ENCODE measurements around the gene E2F1.

Gene E2F1

DNA sequence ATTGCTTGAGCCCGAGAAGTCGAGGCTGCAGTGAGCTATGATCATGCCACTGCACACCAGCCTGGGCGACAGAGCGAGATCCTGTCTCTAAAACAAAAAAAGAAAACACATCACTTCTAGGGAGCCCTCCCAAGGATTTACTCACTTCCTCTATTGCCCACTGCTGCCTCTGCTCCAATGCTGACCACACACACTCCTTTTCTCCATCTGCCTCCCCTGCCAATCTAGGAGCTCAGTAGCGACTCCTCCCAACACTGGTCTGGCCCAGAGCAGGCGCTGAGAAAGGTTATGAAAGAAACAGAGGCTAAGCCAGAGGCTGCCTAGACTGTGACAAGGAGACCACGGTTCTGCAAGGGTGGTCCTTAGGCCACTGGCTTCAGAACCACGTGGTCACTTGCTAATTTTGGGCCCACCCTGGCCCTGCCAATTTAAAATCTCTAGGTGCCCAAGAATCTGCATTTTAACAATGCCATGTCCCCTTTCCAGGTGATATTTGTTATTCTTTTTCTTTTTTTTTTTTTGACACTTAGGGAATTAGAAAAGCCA, 1.3 kb upstream of the E2F1 start:
- no peak for DNase-seq

DNA sequence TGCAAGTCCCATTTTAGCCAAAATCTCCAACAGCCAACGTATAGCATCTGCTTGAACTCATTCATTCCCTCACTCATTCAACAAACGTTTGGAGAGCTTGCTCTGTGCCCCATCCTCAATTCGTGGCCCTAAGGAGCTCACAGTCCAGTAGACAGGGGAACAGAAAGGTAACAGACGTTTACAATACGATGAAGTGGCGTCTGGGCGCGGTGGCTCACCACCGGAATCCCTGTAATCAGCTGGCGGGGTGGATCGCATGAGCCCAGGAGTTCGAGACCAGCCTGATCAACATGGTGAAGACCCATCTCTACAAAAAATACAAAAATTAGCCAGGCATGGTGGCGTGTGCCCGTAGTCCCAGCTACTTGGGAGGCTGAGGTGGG, 790 bp upstream of the E2F1 start:
- no peak for DNase-seq

DNA sequence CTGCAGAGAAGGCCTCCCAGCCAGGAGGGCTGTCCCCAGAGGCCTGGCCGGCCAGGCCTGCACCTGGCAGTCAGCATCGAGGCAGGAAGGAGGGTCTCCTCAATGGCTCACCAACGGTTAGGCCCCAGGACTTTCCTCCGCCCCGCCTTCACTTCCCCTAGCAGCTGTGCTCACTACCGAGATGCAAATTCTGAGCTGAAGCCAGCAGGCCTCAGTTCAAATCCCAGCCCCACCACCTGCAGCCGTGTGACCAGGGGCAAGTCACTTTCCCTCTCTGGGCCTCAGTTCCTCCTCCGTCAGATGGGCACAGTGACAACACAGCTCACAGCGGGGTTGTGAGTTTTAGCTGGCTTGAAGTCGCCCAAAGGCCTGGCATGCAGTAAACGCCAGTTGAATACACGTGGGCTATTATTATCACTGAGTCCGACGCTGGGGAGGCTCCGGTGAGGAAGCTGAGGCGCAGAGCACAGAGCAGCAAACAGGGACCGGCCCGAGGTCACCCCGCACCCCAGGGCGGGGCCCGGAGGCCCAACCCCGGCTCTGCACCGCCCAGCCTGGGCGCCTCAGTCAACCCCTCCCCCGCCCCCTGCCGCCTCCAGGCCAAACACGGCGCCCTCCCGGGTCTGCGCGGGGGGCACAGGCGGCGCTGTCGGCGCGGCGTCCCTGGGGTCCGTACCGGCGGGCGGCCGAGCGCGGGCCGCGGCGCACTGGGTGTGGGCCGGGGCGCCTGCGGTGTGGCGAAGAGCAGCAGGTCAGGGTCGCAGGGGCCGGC, 671 bp downstream of the E2F1 start:
- peak; percentile 33 for DNase-seq

- DNase-seq: no peak
Measured at GRCh38 chr20:33684533-33685327, 1.5 kb downstream of the E2F1 start.

DNA sequence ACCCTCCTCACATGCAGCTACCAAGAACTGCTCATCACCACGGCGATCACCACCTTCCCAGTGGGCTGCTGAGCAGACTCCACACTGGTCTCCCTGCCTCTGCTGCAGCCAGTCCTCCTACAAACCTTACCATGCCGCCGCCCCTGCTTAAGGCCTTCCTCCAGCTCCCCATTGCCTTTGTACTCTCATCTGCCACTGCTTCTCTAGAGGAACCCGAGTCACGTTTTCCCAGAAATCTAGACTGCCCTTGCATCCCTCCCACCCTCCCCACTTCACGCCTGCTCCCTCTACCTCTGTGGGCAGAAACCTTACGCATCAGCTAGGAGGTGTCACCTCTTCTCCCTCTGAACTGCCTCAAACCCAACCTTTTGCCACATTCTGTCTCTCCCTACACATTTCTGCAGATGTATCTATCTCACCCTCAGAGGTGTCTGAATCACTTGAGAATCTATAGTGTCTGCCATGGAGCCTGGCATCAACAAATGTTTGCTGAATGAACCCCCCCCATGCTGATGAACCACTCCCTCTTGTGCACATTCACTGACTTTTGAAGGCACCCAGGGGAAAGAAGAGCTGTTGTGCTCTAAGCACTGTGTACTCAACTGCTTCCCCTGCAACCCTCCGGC, 4.3 kb downstream of the E2F1 start:
- no peak for DNase-seq

- DNase-seq: no peak
Measured at GRCh38 chr20:33681288-33681687, 4.9 kb downstream of the E2F1 start.

- DNase-seq: no peak
Measured at GRCh38 chr20:33680686-33681085, 5.5 kb downstream of the E2F1 start.

GRCh38 chr20:33679758-33680485, 6.3 kb downstream of the E2F1 start:
- DNase-seq: peak; percentile 45

DNA sequence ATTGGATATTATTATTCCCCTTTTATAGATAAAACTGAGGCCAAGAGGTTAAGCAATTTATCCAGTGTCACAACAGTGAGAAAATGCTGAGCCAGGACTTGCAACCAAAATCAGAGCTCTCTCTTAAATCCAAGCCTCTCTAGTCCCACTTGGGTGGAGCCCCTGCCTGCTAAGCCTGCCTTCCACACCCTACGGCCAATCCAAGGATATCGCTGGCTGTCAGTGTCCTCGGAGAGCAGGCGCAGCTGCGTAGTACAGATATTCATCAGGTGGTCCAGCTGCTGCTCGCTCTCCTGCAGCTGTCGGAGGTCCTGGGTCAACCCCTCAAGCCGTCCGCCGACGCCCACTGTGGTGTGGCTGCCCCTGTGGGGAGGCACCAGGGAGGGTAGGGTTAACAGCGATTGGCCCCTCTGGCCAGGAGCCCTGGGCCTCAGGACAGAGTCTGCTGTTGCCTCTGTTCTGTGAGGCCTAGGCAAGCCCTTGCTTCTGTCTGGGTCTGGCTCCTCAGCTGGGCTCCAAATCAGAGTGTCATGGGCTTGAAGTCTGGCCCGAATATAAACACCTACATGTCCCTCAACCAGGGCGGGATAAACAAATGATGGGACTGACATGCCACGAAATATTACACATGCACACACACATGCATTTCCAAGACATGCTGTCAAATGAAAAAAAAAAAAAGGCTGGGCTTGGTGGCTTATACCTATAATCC, 8.0 kb downstream of the E2F1 start:
- no peak for DNase-seq

DNA sequence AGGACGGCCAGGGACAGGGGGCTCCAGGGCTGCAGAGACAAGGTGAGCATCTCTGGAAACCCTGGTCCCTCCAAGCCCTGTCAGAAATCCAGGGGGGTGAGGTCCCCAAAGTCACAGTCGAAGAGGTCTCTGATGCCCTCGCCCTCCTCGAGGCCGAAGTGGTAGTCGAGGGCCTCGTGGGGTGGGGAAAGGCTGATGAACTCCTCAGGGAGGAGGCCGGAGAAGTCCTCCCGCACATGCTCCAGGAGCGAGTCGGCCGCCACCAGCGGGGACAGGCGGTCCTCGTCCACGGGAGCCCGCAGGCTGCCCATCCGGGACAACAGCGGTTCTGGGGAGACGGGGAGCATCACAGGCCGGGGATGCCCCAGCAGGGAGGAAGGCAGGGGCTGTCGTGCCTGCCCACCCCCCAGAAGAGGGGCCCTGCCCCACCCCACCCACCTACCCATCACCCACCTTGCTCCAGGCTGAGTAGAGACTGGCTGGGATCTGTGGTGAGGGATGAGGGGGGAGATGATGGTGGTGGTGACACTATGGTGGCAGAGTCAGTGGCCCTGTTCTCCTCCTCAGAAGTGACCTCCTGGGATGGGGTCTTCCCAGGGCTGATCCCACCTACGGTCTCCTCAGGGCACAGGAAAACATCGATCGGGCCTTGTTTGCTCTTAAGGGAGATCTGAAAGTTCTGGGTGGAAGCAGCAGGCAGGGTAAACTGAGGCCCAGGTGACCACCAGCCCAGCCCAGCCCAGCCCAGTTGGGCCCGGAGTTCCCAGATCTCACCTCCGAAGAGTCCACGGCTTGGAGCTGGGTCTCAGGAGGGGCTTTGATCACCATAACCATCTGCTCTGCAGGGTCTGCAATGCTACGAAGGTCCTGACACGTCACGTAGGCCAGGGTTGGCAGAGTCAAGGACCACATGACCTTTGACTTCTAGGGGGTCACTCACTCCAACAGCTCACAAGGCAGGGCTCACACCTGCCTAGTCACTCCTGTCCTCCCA, 9.2 kb downstream of the E2F1 start:
- DNase-seq: no peak

DNA sequence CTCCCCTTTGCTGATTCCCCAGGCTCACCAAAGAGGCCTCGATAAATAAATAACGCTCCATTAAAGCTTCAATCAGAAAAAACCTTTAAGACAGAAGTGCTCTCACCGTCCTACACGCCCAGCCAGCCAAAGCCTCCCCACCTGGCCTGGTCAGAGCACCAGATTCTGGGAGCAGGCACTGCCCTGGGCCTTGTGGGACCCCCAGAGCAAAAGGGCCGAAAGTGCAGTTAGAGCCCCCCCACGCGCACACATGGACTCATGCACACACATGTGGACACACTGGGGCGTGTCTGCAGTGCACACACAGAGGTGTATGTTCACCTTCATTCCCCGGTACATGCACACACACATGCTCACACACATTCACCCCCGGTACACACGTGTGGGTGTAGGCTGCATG, 10.1 kb downstream of the E2F1 start:
- DNase-seq: no peak

- no peak for DNase-seq
Measured at GRCh38 chr20:33675136-33675959, 10.8 kb downstream of the E2F1 start.

DNA sequence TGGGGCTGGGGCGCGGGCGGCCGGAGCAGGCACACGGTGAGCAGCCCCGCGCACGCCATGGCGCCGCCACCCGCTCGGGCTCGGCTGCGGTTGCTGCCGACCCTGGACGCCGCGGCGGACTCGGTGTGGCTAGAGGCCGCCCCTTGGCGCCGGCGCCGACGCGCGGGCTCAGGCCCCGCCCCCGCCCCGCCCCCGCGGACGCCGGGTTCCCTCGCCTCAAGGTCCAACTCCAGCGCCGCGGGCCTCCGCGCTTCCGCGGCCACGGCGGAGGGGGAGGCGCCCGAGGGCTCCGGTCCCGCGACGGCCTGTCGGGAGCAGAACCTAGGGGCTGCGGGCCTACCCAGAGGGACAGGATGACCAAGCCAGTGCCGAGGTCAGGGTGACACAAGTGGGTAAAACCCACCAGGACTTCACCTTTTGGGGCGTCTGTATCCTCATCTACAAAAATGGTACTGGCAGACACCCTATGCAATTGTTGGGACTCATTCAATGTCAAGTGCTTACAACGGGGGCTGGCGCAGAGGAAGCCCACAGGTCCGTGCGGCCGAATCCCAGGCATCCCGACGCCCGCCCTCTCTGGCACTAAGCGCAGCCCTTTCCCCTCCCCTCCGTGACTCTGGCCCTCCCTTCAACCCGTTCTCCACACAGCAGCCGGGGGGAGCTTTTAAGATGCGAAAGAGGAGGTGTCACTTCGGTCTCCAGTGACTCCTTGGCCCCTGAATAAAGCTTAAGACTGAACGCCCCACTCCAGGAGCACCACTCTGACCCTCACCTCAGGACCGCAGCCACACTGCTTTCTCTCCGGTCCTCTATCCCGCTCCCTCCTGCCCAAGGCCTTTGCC, 11.7 kb downstream of the E2F1 start, which contains the start of gene NECAB3:
NECAB3 (minus strand) TSS at position 135 of the 842 bp plus-strand sequence; CDS start at position 59, 76 bp downstream.
- peak; percentile 52 for DNase-seq

- no peak for DNase-seq
Measured at GRCh38 chr20:33673410-33674293, 12.5 kb downstream of the E2F1 start.

- DNase-seq: no peak
Measured at GRCh38 chr20:33673114-33673409, 13.1 kb downstream of the E2F1 start.

DNA sequence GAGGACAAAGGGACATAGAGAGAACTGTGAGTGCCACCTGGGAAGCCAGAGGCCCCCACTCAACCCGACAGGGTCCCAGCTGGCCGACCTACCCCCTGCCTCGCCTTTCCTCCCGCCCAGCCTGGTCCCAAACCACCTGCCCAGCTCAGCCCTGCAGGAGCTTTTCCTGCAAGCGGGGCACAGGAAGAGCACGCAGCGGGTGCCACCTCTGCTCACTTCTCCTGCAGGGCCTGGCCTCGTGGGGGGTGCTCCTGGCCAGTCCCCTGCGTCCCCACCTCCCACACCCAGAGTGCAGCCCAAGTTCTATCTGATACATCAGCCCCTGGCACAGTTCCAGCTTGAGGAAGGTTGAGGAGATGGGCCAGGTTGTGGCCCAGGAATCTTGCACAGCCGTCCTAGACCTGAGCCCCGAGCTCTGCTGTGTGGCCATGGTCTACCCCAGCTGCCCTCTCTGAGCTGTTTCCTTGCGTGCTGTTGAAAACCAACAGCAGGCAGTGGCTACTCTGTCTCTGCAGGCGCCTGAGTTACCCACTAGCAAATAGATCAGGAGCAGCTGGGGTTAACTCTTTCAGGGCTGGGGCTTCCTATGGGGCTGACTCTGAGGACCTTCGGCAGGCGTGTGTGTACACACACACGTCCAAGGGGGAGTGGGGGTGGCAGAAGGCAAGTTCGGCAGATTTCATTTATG, 13.6 kb downstream of the E2F1 start:
- DNase-seq: no peak

DNA sequence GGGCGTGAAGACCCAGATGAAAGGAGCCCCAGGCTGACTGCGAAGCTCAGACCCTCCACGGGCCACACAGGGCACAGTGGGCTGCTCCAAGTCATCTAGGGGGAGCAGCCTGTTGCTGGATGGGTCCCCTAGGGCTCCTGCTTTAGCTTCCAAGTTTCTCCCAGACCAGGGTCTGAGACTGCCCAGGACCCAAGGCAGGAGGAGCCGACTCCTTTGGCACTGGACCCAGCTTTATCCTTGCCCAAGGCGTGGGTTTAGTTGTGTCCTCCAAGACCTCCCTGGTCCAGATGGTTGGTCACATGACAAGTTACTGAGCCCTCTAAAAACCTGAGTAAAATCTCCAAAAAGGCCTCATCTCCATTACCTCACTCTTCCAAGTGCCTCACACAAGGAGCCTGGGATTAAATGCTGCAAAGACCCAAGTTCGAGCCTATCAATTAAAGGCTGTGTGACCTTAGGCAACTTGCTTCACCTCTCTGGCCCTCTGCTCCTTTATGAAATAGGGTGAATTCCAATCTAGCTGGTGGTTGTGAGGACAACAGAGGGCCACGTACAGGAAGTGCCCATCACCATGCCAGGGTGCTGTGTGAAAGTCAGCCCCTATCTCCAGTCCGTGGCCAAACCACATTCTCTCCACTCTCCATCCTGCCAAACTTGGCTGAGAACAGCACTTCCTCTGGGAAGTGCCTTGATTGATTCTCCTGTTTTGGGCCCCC, 14.5 kb downstream of the E2F1 start:
- DNase-seq: no peak

All from activated effector memory CD4-positive, alpha-beta T cell treated with Interleukin-2 at 50 U/mL for 16 hours (primary cell).